Measurements from ENCODE around the gene PDK2. TPM values are rescaled to one million over a fixed set of nuclear protein-coding genes. Genes with fewer than 3 reads are reported as not detected.

The PDK2 gene
- total RNA-seq, 4 donors from 2014 or later, result 33.2 to 114 (median 69.6) TPM

- DNase-seq (ENCODE audit: low spot score in 2 of 2), result no peak
- H3K27ac ChIP-seq, result no peak overlapping the region
- no peaks in the 10 kb centered on the region for H3K36me3 ChIP-seq
- H3K9me3 ChIP-seq, result no peaks in the 10 kb centered on the region
- no peak for TF ChIP-seq POLR2AphosphoS5 (IDR thresholded peaks at IDR 0.05)
- TF ChIP-seq CTCF (IDR thresholded peaks at IDR 0.05), result no peak
- no peak for TF ChIP-seq EP300 (IDR thresholded peaks at IDR 0.05)
- no peak for TF ChIP-seq POLR2A (IDR thresholded peaks at IDR 0.05)
- H3K27me3 ChIP-seq, result peaks cover 13% of the 10 kb centered on the region
- 74% methylated on average over 14 of the region's 17 CpGs for WGBS
- H3K4me1 ChIP-seq, result peaks cover 34% of the 10 kb centered on the region
- no peak overlapping the region for H3K4me3 ChIP-seq
Observed at GRCh38 chr17:50115756-50116155, 20.6 kb downstream of the PDK2 start.

- no peaks in the 10 kb centered on the region for H3K36me3 ChIP-seq
- TF ChIP-seq POLR2AphosphoS5 (IDR thresholded peaks at IDR 0.05), result no peak
- TF ChIP-seq POLR2A (IDR thresholded peaks at IDR 0.05), result no peak
- no peak for TF ChIP-seq EP300 (IDR thresholded peaks at IDR 0.05)
- TF ChIP-seq CTCF (IDR thresholded peaks at IDR 0.05), result peak; percentile 54 to 81
- 44% methylated on average over 4 of the region's 64 CpGs for WGBS
- no peaks in the 10 kb centered on the region for H3K9me3 ChIP-seq
- no peak overlapping the region for H3K27ac ChIP-seq
- peak overlapping the region; percentile 30 for H3K4me3 ChIP-seq
- H3K4me1 ChIP-seq, result peaks cover 19% of the 10 kb centered on the region
- no peak for DNase-seq (ENCODE audit: low spot score in 2 of 2)
- peaks cover 13% of the 10 kb centered on the region for H3K27me3 ChIP-seq
Observed at GRCh38 chr17:50117202-50118051, 22.3 kb downstream of the PDK2 start.

GRCh38 chr17:50118076-50118827 is 23.1 kb downstream of the PDK2 start:
- no peak overlapping the region for H3K4me3 ChIP-seq
- H3K4me1 ChIP-seq, result peaks cover 11% of the 10 kb centered on the region
- WGBS, result 81% methylated on average over 20 of the region's 23 CpGs
- H3K27ac ChIP-seq, result no peak overlapping the region
- no peak for DNase-seq (ENCODE audit: low spot score in 2 of 2)
- peaks cover 13% of the 10 kb centered on the region for H3K27me3 ChIP-seq
- no peaks in the 10 kb centered on the region for H3K9me3 ChIP-seq
- H3K36me3 ChIP-seq, result no peaks in the 10 kb centered on the region
- TF ChIP-seq POLR2A (IDR thresholded peaks at IDR 0.05) (no peak), POLR2AphosphoS5 (IDR thresholded peaks at IDR 0.05) (no peak), EP300 (IDR thresholded peaks at IDR 0.05) (no peak), CTCF (IDR thresholded peaks at IDR 0.05) (no peak)

GRCh38 chr17:50118828-50119218 is 23.7 kb downstream of the PDK2 start:
- H3K4me1 ChIP-seq, result peaks cover 9% of the 10 kb centered on the region
- H3K4me3 ChIP-seq, result no peak overlapping the region
- no peaks in the 10 kb centered on the region for H3K9me3 ChIP-seq
- no peak overlapping the region for H3K27ac ChIP-seq
- H3K36me3 ChIP-seq, result no peaks in the 10 kb centered on the region
- H3K27me3 ChIP-seq, result peaks cover 13% of the 10 kb centered on the region
- TF ChIP-seq POLR2AphosphoS5 (IDR thresholded peaks at IDR 0.05), result no peak
- no peak for TF ChIP-seq CTCF (IDR thresholded peaks at IDR 0.05)
- no peak for DNase-seq (ENCODE audit: low spot score in 2 of 2)
- 91% methylated on average over 4 of the region's 4 CpGs for WGBS
